GM18505 (cell line): ENCODE data around the gene SMAD5.
A peak's percentile ranks its signal among the peaks of the same experiment; 100 is the strongest.

Experiments
- ATAC-seq: cut with Tn5 transposase; IDR thresholded peaks from one replicate; pipeline ENCODE4 v1.9.1; 2021; ENCODE audit not compliant: unreplicated experiment
- POLR2A ChIP-seq: IDR thresholded peaks from 4 replicates; pipeline ENCODE4 v1.6.1; 2011; ENCODE audit warnings: borderline replicate concordance; ENCODE audit not compliant: insufficient read depth, insufficient read length; ENCODE audit errors: extremely low read depth

Gene SMAD5

GRCh38 chr5:136132557-136133221, at the start of gene SMAD5:
Gene SMAD5, plus strand, starts transcription at chr5:136132845. Its CDS starts 20,916 bp downstream, at chr5:136153761.
- ATAC-seq = peak; percentile 90
- peak; percentile 58 for TF ChIP-seq POLR2A

GRCh38 chr5:136084698-136085097, 47.9 kb upstream of the SMAD5 start:
- no peak for ATAC-seq

GRCh38 chr5:136086783-136087566, 45.7 kb upstream of the SMAD5 start:
- TF ChIP-seq POLR2A = no peak
- no peak for ATAC-seq

More at GRCh38 chr5:136084698-136085097, 47.9 kb upstream of the SMAD5 start:
- TF ChIP-seq POLR2A = no peak

- no peak for ATAC-seq
- TF ChIP-seq POLR2A = no peak
These were observed 44.4 kb upstream of the SMAD5 start for GRCh38 chr5:136087961-136088871.

- TF ChIP-seq POLR2A = no peak
These were observed 42.9 kb upstream of the SMAD5 start for GRCh38 chr5:136089791-136090190.

GRCh38 chr5:136090319-136090718, 42.3 kb upstream of the SMAD5 start:
- TF ChIP-seq POLR2A = no peak
- ATAC-seq = no peak

More at GRCh38 chr5:136089791-136090190, 42.9 kb upstream of the SMAD5 start:
- no peak for ATAC-seq

GRCh38 chr5:136094189-136094912, 38.3 kb upstream of the SMAD5 start:
- TF ChIP-seq POLR2A = no peak
- ATAC-seq = no peak

- no peak for TF ChIP-seq POLR2A
- no peak for ATAC-seq
These were observed 37.6 kb upstream of the SMAD5 start for GRCh38 chr5:136094913-136095641.

- ATAC-seq = no peak
- no peak for TF ChIP-seq POLR2A
These were observed 34.5 kb upstream of the SMAD5 start for GRCh38 chr5:136098176-136098575.

- no peak for ATAC-seq
- TF ChIP-seq POLR2A = no peak
These were observed 32.8 kb upstream of the SMAD5 start for GRCh38 chr5:136099870-136100269.

GRCh38 chr5:136101884-136102283, 30.8 kb upstream of the SMAD5 start:
- no peak for ATAC-seq
- TF ChIP-seq POLR2A = no peak

- no peak for TF ChIP-seq POLR2A
- no peak for ATAC-seq
These were observed 29.5 kb upstream of the SMAD5 start for GRCh38 chr5:136103118-136103517.
